GM12878 (cell line): Measurements from ENCODE around the gene SLC12A7. TPM values are rescaled to one million over a fixed set of nuclear protein-coding genes. Genes with fewer than 3 reads are reported as not detected.

Experiments used
- CHD1 ChIP-seq: IDR thresholded peaks from 2 replicates; pipeline ENCODE4 v1.6.1; 2012; ENCODE audit warnings: low read depth, low read length, improper control_type of control experiment
- FOXK2 ChIP-seq: fragments of 450-650 bp; IDR thresholded peaks from 2 replicates; pipeline ENCODE4 v1.6.1; 2017; ENCODE audit warnings: mild to moderate bottlenecking, moderate library complexity
- MLLT1 ChIP-seq: fragments of 450-650 bp; IDR thresholded peaks from 2 replicates; pipeline ENCODE4 v1.6.1; 2016; ENCODE audit warnings: mild to moderate bottlenecking
- SMAD1 ChIP-seq: fragments of 450-650 bp; IDR thresholded peaks from 2 replicates; pipeline ENCODE4 v1.6.1; 2018; ENCODE audit warnings: mild to moderate bottlenecking, low read depth; ENCODE audit not compliant: partially characterized antibody
- SREBF2 ChIP-seq: IDR thresholded peaks from 2 replicates; pipeline ENCODE4 v1.6.1; 2012; ENCODE audit warnings: mild to moderate bottlenecking, low read length
- TCF7 ChIP-seq: IDR thresholded peaks from 2 replicates; pipeline ENCODE4 v1.6.1; 2014; ENCODE audit warnings: antibody characterized with exemption, borderline replicate concordance
- ZBED1 ChIP-seq: IDR thresholded peaks from 2 replicates; pipeline ENCODE4 v1.6.1; 2016; ENCODE audit warnings: borderline replicate concordance
- ZBTB4 ChIP-seq: fragments of 450-650 bp; formaldehyde crosslinking; IDR thresholded peaks from 2 replicates; pipeline ENCODE4 v1.4.0; 2022; ENCODE audit warnings: mild to moderate bottlenecking, moderate library complexity
- polyA plus RNA-seq, 11 experiments: library from polyadenylated mRNA; depleted of rRNA in 4 of 11; unstranded in 6 of 11; stranded (reverse) in 5 of 11; fragments of >200 nt; fragmentation: Nextera tagmentation in 4 of 11; fragmentation: Illumina TruSeq in 1 of 11; extraction: Ambion mirVana in 4 of 11; extraction: Trizol in 1 of 11; gene quantifications; 1 replicate in 1 of 11; 2 replicates in 10 of 11; pipeline versions ENCODE4 v1.2.1 to v1.2.3, GENCODE V29; 2011 to 2016; ENCODE audit warnings: inconsistent platforms in 2 of 11, missing spikeins in 2 of 11, low read depth in 1 of 11
- total RNA-seq, 4 experiments: library from RNA; depleted of rRNA in 3 of 4; stranded (reverse); fragments of >200 nt in 3 of 4; fragmentation: Illumina TruSeq in 1 of 4; extraction: Trizol in 1 of 4; gene quantifications; 2 replicates each; pipeline versions ENCODE4 v1.2.1 to v1.2.3, GENCODE V29; 2013 to 2021

Gene SLC12A7
- total and polyA plus RNA-seq, 10 of the 15 experiments (the other 5 are each of a cell fraction or from before 2014, with no cell fraction given) = 0.10 to 10.0 (median 2.9) TPM

GRCh38 chr5:1036504-1037122 is 75.2 kb downstream of the SLC12A7 start (continued):
- TF ChIP-seq ZBTB4 (CRISPR knock-in tag) = no peak
- no peak for TF ChIP-seq MLLT1
- TF ChIP-seq CHD1 = no peak
- TF ChIP-seq SREBF2 = no peak
- TF ChIP-seq ZBED1 = no peak
- TF ChIP-seq SMAD1 = no peak
- TF ChIP-seq TCF7 = no peak
- no peak for TF ChIP-seq FOXK2
